Measurements from ENCODE around the gene FCGR1A.
"Not testable (repeated sequence)": the region's sequence is repeated elsewhere in the genome, so short reads cannot be mapped to it uniquely, and the experiment has no call there.

The FCGR1A gene

DNA sequence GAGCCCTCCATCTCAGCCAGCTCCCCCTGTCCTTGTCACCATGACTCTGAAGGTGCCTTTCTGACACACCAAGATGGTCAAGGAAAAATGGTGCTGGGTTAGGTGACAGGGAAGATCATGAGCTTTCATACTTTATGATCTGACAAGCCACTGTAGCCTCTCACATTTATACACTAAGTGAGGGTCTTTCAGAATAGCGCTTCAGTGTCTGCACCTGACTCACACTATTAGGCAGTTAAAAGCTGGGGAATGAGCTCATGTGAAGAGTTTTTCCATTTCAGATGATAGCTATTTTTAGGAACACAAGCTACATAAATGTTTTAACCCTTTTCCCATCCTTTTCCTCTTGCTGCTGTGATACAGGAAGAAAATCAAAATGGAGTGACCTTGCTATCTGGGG, 4.2 kb upstream of the FCGR1A start:
- not testable (repeated sequence) for DNase-seq

DNA sequence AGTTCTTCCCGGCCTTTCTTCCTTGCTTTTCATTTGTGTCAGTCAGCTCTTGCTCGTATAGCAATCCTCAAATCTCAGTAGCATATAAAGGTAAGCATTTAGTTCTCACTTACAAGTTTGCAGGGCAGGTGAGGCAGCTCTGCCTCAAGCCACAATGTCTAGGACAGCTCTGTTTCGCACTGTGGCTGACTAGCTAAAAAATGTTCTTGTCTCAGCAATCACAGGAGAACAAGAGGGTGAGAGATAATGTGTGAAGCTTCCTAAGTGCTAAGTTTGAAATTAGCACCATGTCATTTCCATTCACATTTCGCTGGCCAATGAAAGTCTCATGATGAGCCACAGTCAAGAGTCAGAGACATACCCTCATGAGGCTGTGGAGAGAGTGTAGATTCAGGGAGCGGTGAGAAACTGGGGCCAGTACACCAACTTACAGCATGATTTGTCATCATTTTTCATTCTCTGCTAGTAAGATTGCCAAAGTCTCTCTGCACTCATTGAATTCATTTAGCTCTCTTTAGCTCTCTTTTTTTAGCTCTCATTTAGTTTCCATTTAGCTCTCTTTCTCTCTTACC, 995 bp upstream of the FCGR1A start:
- not testable (repeated sequence) for DNase-seq

DNA sequence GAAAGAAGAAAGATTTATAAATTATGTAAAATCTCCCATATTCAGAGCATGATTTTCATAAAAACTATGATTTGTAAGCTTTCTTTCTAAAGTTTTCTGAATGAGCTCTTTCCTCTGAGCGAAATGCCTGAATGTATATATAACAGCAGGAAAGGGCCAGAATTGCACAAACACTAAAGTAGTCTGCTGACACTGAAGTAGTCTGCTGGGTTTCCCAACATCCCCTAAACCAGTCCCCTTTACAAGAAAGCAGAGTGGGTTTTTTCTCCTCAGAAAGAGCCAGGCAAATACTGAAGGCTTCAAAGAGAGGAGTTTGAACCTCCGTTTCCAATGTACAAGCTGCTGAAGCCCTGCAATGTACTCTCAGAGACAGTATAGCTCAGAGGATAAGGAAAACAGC, 795 bp downstream of the FCGR1A start:
- not testable (repeated sequence) for DNase-seq

DNA sequence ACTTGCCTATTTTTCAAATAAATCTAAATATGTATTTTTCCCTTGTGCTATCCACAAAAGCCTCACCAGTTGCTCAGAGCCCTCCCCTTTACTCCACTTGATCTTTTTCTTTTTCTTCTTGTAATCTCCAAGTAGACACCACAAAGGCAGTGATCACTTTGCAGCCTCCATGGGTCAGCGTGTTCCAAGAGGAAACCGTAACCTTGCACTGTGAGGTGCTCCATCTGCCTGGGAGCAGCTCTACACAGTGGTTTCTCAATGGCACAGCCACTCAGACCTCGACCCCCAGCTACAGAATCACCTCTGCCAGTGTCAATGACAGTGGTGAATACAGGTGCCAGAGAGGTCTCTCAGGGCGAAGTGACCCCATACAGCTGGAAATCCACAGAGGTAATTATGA, 1.4 kb downstream of the FCGR1A start:
- not testable (repeated sequence) for DNase-seq

DNA sequence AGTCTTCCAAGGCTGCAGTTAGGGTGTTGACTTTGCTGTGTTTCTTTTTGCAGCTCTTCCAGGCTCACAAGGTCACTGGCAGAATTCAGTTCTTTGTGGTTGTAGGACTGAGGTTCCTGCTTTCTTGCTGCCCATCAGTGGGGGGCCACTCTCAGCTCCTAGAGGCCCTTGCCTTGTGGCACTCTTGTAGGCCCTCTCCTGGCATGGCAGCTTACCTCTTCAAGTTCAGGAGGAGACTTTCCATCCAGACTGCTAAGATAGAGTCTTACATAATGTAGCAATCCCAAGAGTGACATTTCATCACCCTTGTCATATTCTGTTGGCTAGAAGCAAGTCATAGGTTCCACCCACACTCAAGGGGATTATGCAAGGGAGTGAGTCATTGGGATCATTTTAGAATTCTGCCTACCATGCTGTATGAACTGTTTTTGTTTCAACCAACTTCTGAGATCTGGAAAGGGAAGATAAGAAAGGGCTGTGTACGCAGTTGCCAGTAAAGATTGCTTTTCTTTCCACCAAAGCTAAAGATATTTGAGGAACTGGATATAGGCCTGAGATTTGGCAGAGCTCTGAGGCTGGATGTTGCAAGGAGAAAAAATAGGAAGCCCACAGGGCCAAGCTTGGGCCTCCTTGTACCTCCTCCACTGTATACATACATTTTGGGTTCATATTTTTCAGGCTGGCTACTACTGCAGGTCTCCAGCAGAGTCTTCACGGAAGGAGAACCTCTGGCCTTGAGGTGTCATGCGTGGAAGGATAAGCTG, 5.4 kb downstream of the FCGR1A start:
- DNase-seq = not testable (repeated sequence)

DNA sequence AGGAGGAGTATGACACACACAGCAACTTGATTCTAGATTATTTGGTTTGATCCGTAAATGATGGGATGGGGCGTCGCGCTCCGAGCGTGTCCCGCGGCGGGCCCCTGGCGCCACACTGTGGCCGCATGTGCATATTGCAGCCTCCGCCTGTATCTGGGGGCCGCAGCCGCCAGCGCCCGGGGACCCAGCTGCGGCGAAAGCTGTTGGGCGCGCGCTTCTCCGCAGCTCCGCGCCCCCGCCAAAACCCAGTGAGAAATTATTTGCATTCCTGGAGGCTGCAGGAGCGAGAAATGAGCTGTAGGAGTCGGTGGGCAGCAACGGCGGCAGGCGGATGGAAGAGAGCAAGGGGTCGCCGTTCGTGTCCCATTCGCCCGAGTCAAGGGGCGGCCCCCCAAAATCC, 10.0 kb downstream of the FCGR1A start:
- DNase-seq = peak; percentile 38

DNA sequence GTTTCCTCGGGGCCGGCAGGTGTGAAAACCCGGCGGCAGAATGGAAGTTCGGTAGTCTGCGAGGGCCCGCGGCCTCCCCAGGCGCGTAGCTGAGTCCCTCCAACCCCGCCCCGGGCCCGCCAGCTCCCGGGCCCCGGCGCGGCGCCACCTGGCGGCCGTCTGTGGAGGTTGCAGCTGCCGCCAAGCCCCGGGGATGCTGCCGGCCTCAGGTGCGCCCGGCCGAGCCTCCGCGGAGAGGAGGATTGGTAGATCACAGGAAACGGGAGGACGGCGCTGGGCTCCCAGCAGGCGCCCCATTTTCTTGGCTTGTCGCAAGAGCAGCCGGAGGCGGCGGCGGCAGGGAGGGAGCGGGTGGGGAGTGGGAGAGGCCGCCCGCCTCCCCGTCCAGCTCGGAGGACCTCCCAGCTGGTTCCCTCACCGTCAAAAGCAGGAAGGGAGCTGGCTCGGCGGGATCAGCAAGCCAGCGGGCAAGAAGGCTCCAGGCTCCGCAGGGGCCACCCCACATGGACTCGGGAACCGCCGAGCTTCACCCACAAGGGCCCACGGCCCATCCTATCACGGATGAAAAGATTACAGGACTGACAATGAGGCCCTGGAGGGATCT, 10.5 kb downstream of the FCGR1A start:
- DNase-seq = peak; percentile 56

DNA sequence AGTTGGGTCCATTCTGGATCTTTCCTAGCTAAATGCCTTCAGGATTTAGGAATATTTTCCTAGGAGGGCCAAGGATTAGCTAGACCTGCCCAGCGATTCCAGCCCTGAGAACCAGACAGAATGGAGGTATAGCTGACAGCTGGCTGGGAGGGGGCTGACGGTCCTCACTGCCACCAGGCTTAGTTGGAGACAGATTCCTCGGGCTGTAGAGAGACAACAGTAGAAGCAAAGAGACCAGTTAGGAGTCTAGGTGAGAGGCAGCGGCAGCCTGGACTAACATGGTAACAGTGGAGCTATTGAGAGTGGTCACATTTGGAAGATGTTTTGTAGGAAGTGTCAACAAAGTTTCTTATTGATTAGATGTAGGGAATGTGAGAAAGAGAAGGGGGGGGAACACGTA, 11.4 kb downstream of the FCGR1A start:
- DNase-seq = not testable (repeated sequence)

DNA sequence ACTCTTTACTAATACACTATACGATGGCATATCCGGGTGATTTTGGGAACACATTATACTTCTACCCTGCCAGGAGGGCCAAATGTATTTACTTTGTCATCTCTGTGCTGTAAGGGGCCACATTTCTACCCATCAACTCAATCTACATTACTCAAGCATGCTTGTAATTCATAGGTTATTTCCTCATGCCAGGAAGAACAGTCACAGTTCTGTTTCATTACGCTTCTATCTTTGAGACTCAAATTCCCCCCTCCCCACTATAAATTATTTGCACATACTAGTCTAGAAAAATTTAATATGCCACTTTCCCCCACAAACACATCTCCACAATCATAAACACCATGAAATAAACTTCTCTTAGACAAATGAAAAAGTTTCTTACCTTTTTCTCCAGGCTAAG, 19.1 kb downstream of the FCGR1A start:
- DNase-seq = not testable (repeated sequence)

DNA sequence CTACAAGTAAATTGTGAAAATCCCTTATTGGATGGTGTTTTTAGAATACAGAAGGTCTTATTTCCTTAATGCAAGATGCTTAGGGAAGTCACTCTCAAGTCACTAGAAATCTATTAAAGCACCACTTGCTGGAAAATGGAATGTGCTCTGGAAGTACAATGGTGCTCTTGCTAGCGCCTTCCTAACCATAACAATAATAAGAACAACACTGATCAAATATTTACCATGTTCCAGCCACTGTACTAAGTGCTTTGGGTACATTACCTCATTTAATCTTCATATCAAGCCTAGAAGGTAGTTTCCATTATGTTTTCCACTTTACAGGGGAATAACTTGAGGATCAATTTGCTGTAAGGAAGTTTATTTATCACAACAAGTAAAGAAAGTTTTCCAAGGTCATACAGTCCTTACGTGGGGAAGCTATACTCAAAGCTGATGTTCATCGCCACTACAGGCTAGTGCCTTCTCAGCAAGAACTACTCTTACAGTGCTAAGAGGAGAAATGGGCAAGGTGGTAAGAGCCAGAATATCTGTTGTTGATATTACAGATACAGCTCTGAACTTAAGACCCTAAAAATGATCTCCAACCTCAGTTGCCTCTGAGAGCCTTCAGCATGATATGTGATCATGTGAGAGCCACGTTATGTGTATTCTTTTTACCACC, 22.1 kb downstream of the FCGR1A start:
- DNase-seq = not testable (repeated sequence)

DNA sequence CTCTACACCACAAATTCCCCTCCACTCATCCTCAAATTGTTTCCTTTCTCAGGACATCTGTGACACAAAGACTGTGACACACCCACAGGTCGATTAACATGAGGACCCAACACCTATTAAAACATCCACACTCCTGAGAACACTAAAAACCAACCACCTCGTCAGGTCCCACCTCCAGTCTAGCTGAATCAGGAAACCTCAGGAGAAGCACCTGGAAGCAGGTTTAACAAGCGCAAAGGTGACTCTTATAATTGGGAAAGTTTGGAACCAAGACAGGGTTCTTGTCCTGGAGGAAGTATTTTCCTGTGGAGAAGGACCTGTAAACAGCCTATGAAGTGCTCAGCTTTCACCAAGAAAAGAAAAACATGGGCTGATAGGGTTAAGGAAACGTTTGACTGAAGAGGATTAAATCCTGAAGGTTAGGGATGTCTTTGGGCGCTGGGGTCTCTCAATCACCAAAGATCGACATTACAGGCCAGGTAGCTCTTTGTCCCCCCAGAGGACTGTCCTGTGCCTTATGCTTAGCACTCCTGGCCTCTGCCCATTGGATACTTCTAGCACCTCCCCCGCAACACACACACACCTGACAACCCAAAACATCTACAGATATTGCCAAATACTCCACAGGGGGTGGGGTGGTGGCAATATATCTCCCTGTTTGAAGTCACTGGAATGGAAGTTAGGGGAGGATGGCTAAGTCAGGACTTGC, 28.4 kb downstream of the FCGR1A start:
- DNase-seq = not testable (repeated sequence)

DNA sequence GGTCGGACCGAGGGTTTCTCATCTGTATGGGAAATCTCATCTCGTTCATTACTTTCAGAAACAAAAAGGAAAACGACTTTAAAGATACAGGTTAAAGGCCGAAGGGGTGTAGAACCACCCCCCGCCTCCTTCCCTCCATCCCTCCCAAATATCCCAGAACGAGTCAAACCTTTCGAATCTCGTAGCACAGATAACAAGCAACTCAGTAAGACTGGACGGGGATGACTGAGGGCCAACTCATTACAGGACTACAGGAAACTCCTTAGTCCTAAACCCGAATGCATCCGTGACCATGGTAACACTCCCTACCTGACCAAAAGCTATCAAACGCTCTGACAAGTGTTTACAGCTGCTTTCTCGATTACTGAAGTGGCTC, 29.0 kb downstream of the FCGR1A start:
- peak; percentile 19 for DNase-seq

DNA sequence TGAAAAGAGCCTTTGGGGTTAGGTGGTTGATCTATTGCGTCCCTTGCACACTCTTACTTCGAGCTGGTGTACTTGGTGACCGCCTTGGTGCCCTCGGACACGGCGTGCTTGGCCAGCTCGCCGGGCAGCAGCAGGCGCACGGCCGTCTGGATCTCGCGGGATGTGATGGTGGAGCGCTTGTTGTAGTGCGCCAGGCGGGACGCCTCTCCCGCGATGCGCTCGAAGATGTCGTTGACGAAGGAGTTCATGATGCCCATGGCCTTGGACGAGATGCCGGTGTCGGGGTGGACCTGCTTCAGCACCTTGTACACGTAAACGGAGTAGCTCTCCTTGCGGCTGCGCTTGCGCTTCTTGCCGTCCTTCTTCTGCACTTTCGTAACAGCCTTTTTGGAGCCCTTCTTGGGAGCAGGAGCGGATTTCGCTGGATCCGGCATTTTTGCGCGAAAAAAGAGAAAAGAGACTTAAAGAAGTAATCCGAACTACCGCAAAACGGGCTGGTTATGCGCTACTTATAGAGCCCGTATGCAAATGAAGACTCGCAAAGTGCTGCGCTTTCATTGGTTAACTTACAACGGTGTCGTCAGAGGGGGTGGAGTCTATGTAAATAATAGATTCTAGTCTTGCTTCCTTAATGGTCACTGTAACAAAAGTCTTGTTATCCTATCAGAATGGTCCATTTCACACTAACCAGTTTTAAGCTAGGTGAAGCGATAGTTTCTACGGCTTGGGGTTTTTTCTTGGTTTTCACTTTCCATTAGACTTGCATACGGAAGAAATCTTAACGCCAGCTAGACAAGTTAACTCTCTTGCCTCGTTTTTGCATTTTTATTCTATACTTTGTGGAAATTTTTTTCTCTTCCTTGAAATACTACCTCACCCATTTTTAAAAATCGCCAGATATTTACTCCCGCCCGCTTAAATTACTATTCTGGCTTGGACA, 29.7 kb downstream of the FCGR1A start:
- DNase-seq = peak; percentile 96

DNA sequence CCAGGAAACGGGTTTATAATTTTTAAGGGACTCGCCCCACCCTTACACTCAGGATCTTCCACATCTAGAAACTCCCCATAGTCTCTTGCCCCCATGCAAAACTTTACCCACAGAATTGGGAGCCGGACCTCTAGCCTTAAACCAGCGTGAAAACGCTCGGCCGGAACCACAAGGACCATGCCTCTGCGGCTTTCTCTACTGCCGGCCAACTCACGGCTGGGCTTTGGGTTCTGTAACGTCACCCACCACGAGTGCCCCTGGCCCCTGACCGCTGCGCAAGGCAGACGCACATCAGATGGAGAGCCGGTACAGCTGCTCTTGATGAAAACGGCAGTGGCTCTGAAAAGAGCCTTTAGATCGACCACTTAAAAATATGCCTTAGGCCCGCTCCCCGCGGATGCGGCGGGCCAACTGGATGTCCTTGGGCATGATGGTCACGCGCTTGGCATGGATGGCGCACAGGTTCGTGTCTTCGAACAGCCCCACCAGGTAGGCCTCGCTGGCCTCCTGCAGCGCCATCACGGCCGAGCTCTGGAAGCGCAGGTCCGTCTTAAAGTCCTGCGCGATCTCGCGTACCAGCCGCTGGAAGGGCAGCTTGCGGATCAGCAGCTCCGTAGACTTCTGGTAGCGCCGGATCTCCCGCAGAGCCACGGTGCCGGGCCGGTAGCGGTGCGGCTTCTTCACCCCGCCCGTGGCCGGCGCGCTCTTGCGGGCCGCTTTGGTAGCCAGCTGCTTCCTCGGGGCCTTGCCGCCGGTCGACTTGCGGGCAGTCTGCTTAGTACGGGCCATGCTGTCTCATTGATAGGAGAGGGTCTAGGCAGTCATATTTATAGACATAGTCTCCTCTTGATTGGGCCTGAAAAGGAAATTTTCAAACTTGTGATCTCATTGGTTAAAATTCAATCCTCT, 30.7 kb downstream of the FCGR1A start:
- peak; percentile 85 for DNase-seq

DNA sequence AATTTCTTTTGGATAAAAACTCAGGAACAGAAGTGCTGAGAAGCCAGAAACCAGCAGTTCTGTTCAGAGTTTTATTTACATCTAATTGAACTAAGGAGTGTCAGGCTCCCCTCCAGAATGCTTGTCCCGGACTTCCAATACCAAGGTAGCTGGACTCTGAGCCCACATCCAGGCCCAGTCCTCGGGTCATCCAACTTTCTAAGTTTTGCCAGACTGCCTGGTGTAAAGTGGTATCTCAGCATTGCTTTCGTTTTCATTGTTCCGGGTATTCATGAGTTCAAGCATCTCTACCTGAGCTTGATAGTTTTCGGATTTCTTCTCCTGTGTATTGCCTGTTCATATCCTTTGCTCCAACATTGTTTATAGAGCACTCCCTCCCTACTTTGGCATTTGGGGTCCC, 37.9 kb downstream of the FCGR1A start:
- DNase-seq = not testable (repeated sequence)

DNA sequence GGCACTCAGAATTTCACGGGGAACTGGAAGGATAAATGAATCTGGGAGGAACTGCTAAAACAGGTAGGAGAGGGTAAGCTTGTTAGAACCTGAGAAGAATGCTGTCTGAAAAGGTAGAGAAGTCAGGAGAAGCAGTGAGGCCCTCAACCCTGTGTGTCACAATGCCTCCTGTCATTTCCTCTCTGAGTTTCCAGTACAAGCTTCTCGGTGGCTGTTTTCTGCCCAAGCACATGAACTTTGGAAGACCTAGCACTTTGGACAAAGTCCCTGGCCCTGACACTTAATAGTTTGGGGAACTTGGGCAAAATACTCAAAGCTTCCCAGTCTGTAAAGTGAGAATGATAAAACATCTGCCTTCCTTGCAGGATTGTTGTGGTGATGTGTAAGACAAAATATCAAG, 44.1 kb downstream of the FCGR1A start:
- not testable (repeated sequence) for DNase-seq

DNA sequence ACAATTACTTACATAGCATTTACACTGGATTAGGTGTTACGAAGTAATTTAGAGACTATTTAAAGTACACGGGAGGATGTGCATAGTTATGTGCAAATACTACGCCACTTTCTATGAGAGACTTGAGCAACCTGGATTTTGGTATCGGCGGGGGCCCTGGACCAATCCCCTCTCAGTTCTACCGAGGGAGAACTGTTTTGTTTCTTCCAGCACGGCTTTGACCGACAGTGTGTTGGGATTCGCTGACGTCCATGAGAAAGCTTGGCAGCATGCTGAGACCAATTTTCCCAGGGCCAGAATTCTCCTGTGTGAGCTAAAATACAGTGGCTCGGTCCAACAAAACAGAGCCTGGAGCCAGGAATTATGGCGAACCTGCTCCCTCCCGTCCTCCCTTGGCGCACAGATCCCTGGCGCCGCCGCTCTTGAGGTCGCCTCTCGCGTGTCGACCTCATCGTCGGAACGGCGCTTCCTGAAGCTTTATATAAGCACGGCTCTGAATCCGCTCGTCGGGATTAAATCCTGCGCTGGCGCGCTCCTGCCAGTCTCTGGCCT, 49.3 kb downstream of the FCGR1A start:
- not testable (repeated sequence) for DNase-seq

DNA sequence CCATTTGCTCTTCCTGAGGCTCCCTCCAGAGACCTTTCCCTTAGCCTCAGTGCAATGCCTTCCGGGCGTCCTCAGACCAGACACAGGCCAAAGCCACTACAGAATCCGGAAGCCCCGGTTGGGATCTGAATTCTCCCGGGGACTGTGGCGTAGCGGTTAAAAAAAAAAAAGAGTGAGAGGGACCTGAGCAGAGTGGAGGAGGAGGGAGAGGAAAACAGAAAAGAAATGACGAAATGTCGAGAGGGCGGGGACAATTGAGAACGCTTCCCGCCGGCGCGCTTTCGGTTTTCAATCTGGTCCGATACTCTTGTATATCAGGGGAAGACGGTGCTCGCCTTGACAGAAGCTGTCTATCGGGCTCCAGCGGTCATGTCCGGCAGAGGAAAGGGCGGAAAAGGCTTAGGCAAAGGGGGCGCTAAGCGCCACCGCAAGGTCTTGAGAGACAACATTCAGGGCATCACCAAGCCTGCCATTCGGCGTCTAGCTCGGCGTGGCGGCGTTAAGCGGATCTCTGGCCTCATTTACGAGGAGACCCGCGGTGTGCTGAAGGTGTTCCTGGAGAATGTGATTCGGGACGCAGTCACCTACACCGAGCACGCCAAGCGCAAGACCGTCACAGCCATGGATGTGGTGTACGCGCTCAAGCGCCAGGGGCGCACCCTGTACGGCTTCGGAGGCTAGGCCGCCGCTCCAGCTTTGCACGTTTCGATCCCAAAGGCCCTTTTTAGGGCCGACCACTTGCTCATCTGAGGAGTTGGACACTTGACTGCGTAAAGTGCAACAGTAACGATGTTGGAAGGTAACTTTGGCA, 50.0 kb downstream of the FCGR1A start:
- not testable (repeated sequence) for DNase-seq

DNA sequence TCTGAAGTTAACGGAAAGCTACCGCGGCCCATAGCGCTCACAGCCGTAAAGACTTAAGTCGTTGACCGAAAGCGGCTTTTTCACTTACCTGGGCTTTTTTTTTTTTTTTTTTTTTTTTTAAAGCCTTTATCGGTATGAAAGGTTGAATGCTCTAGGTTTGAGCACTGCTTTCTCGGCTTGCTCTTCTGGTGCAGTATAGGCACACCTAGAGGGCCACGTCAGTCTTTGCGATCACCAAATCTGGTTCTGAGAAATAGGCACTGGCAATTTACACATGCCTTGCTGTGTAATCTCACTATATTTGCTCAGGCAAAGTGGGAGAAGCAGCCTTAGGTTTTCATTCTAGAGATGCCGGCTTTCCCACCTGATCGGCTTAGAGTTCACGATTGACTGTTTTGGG, 50.6 kb downstream of the FCGR1A start:
- not testable (repeated sequence) for DNase-seq
